Transverse colon (tissue), 4 donors: ENCODE measurements around the gene MAT1A.

Source experiments
- CTCF ChIP-seq, 5 experiments: fragments of 200-600 bp in 3 of 5; fragments of 450-650 bp in 2 of 5; sonication (generic) in 3 of 5; IDR thresholded peaks; 1 replicate in 2 of 5; 2 replicates in 3 of 5; pipeline ENCODE4 v1.5.1; 2016 to 2017; ENCODE audit warnings: antibody characterized with exemption in 5 of 5, inconsistent platforms in 3 of 5, mild to moderate bottlenecking in 2 of 5, moderate library complexity in 1 of 5
- EP300 ChIP-seq: sonication (generic); formaldehyde crosslinking; IDR thresholded peaks from one replicate; pipeline ENCODE4 v1.6.1; 2017; ENCODE audit warnings: antibody characterized with exemption, low read depth
- POLR2A ChIP-seq: fragments of 450-650 bp; IDR thresholded peaks from one replicate; pipeline ENCODE4 v1.6.1; 2016; ENCODE audit warnings: antibody characterized with exemption, mild to moderate bottlenecking, moderate library complexity
- POLR2AphosphoS5 ChIP-seq, 3 donors: sonication (generic); formaldehyde crosslinking; IDR thresholded peaks; one replicate each; pipeline ENCODE4 v1.6.1; 2016; ENCODE audit warnings: antibody characterized with exemption in 3 of 3

GRCh38 chr10:80266513-80266863, 23.0 kb downstream of the MAT1A start:
- TF ChIP-seq POLR2A (no peak), CTCF (IDR thresholded peaks at IDR 0.05) (no peak), POLR2AphosphoS5 (IDR thresholded peaks at IDR 0.05) (no peak), EP300 (no peak)
